Measurements from ENCODE around the gene PSMB1. TPM values are rescaled to one million over a fixed set of nuclear protein-coding genes. Genes with fewer than 3 reads are reported as not detected.

Gene PSMB1
- total and polyA plus RNA-seq, 9 of the 15 experiments (the other 6 are each of a cell fraction or from before 2014, with no cell fraction given) = 447 to 2,953 (median 884) TPM

- peak in 1 of 2 experiments; percentile 31; a peak in 1 of 4 replicates for TF ChIP-seq ZNF318 (IDR thresholded peaks at IDR 0.05; ENCODE audit: borderline replicate concordance in 1 of 2, low read depth in 1 of 2)
- TF ChIP-seq RB1 (IDR thresholded peaks at IDR 0.05; ENCODE audit: low read depth) = peak; percentile 79
- TF ChIP-seq NCOR1 (IDR thresholded peaks at IDR 0.05) = peak; percentile 50
- TF ChIP-seq SMARCE1 (IDR thresholded peaks at IDR 0.05) = no peak
- TF ChIP-seq ZBTB12 (CRISPR knock-in tag; IDR thresholded peaks at IDR 0.05) = peak; percentile 99
- no peak for TF ChIP-seq HDGF (IDR thresholded peaks at IDR 0.05)
- TF ChIP-seq CHD2 (IDR thresholded peaks at IDR 0.05; ENCODE audit: low read depth, low read length) = peak; percentile 69
- TF ChIP-seq STAT5A (IDR thresholded peaks at IDR 0.05; ENCODE audit: borderline replicate concordance, low read length) = peak; percentile 16; the same call in 1 of the 2 replicates
- TF ChIP-seq TFAP4 (CRISPR knock-in tag; IDR thresholded peaks at IDR 0.05; ENCODE audit: borderline replicate concordance) = peak; percentile 94
- peak in 1 of 2 experiments; percentile 67; a peak in 2 of 4 replicates for TF ChIP-seq HDAC1 (IDR thresholded peaks at IDR 0.05)
- peak; percentile 94 for TF ChIP-seq SP1 (CRISPR knock-in tag; IDR thresholded peaks at IDR 0.05)
- peak; percentile 72 for TF ChIP-seq MAX (CRISPR knock-in tag; IDR thresholded peaks at IDR 0.05)
- no peak; a peak in 1 of 4 replicates for TF ChIP-seq KDM1A (IDR thresholded peaks at IDR 0.05)
- TF ChIP-seq ZNF431 (CRISPR knock-in tag; IDR thresholded peaks at IDR 0.05) = peak; percentile 31; the same call in 1 of the 2 replicates
- TF ChIP-seq POU5F1 (IDR thresholded peaks at IDR 0.05; ENCODE audit: borderline replicate concordance, low read depth, low read length, partially characterized antibody) = peak; percentile 62
- TF ChIP-seq DPF2 (IDR thresholded peaks at IDR 0.05) = peak; percentile 61; the same call in 1 of the 2 replicates
Measured at GRCh38 chr6:170554013-170554795, 1.1 kb upstream of the PSMB1 start, which contains the start of gene TBP (continued).

All from K562 (cell line).